ENCODE data around the gene NRN1.

GRCh38 chr6:6046716-6047115 is 40.0 kb upstream of the NRN1 start:
- no peak for TF ChIP-seq CTCF (IDR thresholded peaks at IDR 0.05)
- no peak for TF ChIP-seq POLR2A (IDR thresholded peaks at IDR 0.05)

All from body of pancreas (tissue), 4 donors.